Panc1 (cell line): Measurements from ENCODE around the gene RHBDD1. TPM values are rescaled to one million over a fixed set of nuclear protein-coding genes. Genes with fewer than 3 reads are reported as not detected.

ENCODE experiments used
- ATAC-seq: fragments of 200-7000 bp; cut with Tn5 transposase; 2 replicates; pipeline ENCODE4 v1.9.1; 2020; ENCODE audit warnings: mild to moderate bottlenecking, moderate library complexity
- BruUV-seq: library from RNA; stranded (reverse); fragments of 400-500 nt; replicated peaks from 2 replicates; lab custom pipeline; 2021; lab: Mats Ljungman, UMichigan
- CTCF ChIA-PET: fragments of 300-600 bp; sonication (Branson Sonifier 250); formaldehyde crosslinking; loops from one replicate; lab custom pipeline; 2022; ENCODE audit warnings: antibody characterized with exemption; lab: Charles Lee
- POLR2A ChIA-PET: fragments of 300-600 bp; sonication (Branson Sonifier 250); formaldehyde crosslinking; loops from one replicate; lab custom pipeline; 2022; ENCODE audit warnings: antibody characterized with exemption; lab: Charles Lee
- DNase-seq: peaks from one replicate; pipeline ENCODE4 v3.0.0-alpha.2; 2010; ENCODE audit warnings: low read depth, low spot score
- H3K27ac ChIP-seq: 2 replicates; pipeline ENCODE4 v1.5.1; 2011; ENCODE audit warnings: mild to moderate bottlenecking, low read length, inconsistent platforms
- H3K27me3 ChIP-seq: fragments of 200-500 bp; sonication (Bioruptor generic); 2 replicates; pipeline ENCODE4 v1.6.0; 2014; ENCODE audit warnings: low read length, inconsistent platforms; ENCODE audit not compliant: control insufficient read depth, insufficient read depth
- H3K36me3 ChIP-seq: fragments of 200-500 bp; sonication (Bioruptor generic); 2 replicates; pipeline ENCODE4 v1.5.1; 2014; ENCODE audit warnings: inconsistent platforms, mild to moderate bottlenecking, low read length, moderate library complexity; ENCODE audit not compliant: control insufficient read depth, insufficient read depth
- H3K4me1 ChIP-seq: 2 replicates; pipeline ENCODE4 v1.5.1; 2011; ENCODE audit warnings: inconsistent platforms, mild to moderate bottlenecking, low read length, moderate library complexity; ENCODE audit not compliant: control insufficient read depth, insufficient read depth
- H3K4me3 ChIP-seq, 2 experiments: 2 replicates each; pipeline ENCODE4 v1.5.1; 2011 to 2012; ENCODE audit warnings: low read depth in 2 of 2, low read length in 2 of 2, mild to moderate bottlenecking in 2 of 2, inconsistent platforms in 1 of 2, moderate library complexity in 1 of 2
- H3K9me3 ChIP-seq: fragments of 200-500 bp; sonication (Bioruptor generic); 2 replicates; pipeline ENCODE4 v1.5.1; 2014; ENCODE audit warnings: low read depth, mild to moderate bottlenecking, inconsistent platforms, low read length, moderate library complexity; ENCODE audit not compliant: control insufficient read depth, insufficient read depth
- POLR2AphosphoS5 ChIP-seq: IDR thresholded peaks from 2 replicates; pipeline ENCODE4 v1.6.1; 2012; ENCODE audit warnings: mild to moderate bottlenecking, low read depth, low read length, moderate library complexity
- SIN3A ChIP-seq: IDR thresholded peaks from 2 replicates; pipeline ENCODE4 v1.6.1; 2012; ENCODE audit warnings: low read depth, mild to moderate bottlenecking, low read length, moderate library complexity, borderline replicate concordance; ENCODE audit not compliant: insufficient read depth
- TCF7L2 ChIP-seq: IDR thresholded peaks from 2 replicates; pipeline ENCODE4 v1.6.1; 2011; ENCODE audit warnings: mild to moderate bottlenecking, low read depth, low read length, inconsistent platforms
- in situ Hi-C: cut with HindIII; loops from 2 replicates; pipeline ENCODE4 v1.10.0; 2016; ENCODE audit warnings: low sequenced_read_pairs, low pct_unique_long_range_greater_than_20kb
- intact Hi-C: fragments of 100-400 bp; cut with micrococcal nuclease; formaldehyde crosslinking; loops from one replicate; pipeline ENCODE4 v1.10.0; 2022; ENCODE audit not compliant: unreplicated experiment
- total RNA-seq: library from RNA; stranded (reverse); gene quantifications from one replicate; pipeline ENCODE4 v1.2.1, GENCODE V29; 2021; ENCODE audit not compliant: unreplicated experiment
- TF ChIP-seq, protein P1 (sequence below), 2 experiments: IDR thresholded peaks; 2 replicates each; pipeline ENCODE4 v1.6.1; 2011 to 2012; ENCODE audit warnings: low read depth in 2 of 2, control low read depth in 1 of 2, low read length in 1 of 2, mild to moderate bottlenecking in 1 of 2, moderate library complexity in 1 of 2; ENCODE audit not compliant: insufficient read depth in 1 of 2
- TF ChIP-seq, protein P2 (sequence below): fragments of 450-650 bp; IDR thresholded peaks from 2 replicates; pipeline ENCODE4 v1.5.1; 2017; ENCODE audit warnings: mild to moderate bottlenecking

The RHBDD1 gene
- total RNA-seq, 1 experiment from 2014 or later, result 25.3 TPM

DNA sequence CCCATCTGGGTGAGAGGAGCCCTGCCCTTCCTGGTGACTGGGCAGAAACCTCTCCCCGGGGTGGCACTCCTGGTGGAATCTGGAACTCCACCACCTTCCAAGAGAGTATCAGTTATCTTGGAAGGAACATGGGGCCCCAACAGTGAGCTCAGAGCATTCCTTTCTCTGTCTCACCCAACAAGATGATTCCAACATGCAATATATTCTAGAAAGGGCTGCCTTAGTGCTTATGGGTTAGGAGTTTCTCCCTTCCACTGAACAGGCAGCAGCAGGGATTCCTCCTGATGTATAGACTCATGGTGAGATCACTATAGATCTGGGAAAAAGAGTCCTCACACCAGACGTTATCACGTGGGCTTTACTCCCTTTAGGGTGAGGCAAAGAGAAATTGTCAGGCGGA, 181.0 kb downstream of the RHBDD1 start:
- TF ChIP-seq, protein P1, sequence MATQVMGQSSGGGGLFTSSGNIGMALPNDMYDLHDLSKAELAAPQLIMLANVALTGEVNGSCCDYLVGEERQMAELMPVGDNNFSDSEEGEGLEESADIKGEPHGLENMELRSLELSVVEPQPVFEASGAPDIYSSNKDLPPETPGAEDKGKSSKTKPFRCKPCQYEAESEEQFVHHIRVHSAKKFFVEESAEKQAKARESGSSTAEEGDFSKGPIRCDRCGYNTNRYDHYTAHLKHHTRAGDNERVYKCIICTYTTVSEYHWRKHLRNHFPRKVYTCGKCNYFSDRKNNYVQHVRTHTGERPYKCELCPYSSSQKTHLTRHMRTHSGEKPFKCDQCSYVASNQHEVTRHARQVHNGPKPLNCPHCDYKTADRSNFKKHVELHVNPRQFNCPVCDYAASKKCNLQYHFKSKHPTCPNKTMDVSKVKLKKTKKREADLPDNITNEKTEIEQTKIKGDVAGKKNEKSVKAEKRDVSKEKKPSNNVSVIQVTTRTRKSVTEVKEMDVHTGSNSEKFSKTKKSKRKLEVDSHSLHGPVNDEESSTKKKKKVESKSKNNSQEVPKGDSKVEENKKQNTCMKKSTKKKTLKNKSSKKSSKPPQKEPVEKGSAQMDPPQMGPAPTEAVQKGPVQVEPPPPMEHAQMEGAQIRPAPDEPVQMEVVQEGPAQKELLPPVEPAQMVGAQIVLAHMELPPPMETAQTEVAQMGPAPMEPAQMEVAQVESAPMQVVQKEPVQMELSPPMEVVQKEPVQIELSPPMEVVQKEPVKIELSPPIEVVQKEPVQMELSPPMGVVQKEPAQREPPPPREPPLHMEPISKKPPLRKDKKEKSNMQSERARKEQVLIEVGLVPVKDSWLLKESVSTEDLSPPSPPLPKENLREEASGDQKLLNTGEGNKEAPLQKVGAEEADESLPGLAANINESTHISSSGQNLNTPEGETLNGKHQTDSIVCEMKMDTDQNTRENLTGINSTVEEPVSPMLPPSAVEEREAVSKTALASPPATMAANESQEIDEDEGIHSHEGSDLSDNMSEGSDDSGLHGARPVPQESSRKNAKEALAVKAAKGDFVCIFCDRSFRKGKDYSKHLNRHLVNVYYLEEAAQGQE (IDR thresholded peaks at IDR 0.05; ENCODE audit: insufficient read depth in 1 of 2, low read depth in 2 of 2, low read length in 1 of 2), result no peak
- no peak for TF ChIP-seq TCF7L2
- TF ChIP-seq POLR2AphosphoS5, result no peak
- TF ChIP-seq, protein P2, sequence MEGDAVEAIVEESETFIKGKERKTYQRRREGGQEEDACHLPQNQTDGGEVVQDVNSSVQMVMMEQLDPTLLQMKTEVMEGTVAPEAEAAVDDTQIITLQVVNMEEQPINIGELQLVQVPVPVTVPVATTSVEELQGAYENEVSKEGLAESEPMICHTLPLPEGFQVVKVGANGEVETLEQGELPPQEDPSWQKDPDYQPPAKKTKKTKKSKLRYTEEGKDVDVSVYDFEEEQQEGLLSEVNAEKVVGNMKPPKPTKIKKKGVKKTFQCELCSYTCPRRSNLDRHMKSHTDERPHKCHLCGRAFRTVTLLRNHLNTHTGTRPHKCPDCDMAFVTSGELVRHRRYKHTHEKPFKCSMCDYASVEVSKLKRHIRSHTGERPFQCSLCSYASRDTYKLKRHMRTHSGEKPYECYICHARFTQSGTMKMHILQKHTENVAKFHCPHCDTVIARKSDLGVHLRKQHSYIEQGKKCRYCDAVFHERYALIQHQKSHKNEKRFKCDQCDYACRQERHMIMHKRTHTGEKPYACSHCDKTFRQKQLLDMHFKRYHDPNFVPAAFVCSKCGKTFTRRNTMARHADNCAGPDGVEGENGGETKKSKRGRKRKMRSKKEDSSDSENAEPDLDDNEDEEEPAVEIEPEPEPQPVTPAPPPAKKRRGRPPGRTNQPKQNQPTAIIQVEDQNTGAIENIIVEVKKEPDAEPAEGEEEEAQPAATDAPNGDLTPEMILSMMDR, result no peak
- no peak for TF ChIP-seq SIN3A
- H3K4me1 ChIP-seq, result no peaks in the 10 kb centered on the region
- no peaks in the 10 kb centered on the region for H3K36me3 ChIP-seq
- intact Hi-C loops (no loop called here), in situ Hi-C loops (no loop called here)
- H3K4me3 ChIP-seq, result no peak overlapping the region
- H3K27me3 ChIP-seq, result no peaks in the 10 kb centered on the region
- no peak overlapping the region for H3K27ac ChIP-seq
- no peaks in the 10 kb centered on the region for H3K9me3 ChIP-seq
- CTCF ChIA-PET, result no interaction called here
- POLR2A ChIA-PET, result no interaction called here
- no peak for ATAC-seq
- BruUV-seq, result no TSS peak
- no peak for DNase-seq

DNA sequence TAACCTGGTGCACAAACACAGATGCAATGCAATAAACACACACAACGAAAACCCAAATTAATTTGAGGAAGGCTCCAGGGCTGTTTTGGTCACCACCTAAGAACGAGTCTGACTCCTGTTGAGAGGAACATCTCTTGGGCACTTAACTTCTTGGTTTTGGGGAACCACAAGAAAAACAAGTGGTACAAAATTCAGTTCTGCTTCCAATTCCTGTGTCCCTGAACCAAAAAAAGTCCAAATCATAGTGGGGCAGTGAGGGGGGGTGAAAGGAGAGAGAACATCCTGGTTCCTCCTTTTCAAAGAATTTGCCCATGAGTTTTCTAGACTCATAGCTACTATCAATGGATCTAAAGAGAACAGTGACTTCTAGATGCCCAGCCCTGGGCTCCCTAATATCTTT, 184.6 kb downstream of the RHBDD1 start:
- TF ChIP-seq SIN3A, result no peak
- TF ChIP-seq, protein P1 (IDR thresholded peaks at IDR 0.05; ENCODE audit: insufficient read depth in 1 of 2, low read depth in 2 of 2, low read length in 1 of 2), result no peak
- TF ChIP-seq POLR2AphosphoS5, result no peak
- TF ChIP-seq, protein P2, result no peak
- TF ChIP-seq TCF7L2, result no peak
- no peak overlapping the region for H3K27ac ChIP-seq
- in situ Hi-C loops (no loop called here), intact Hi-C loops (no loop called here)
- H3K9me3 ChIP-seq, result no peaks in the 10 kb centered on the region
- H3K4me1 ChIP-seq, result no peaks in the 10 kb centered on the region
- H3K4me3 ChIP-seq, result no peak overlapping the region
- no peaks in the 10 kb centered on the region for H3K36me3 ChIP-seq
- no peak for DNase-seq
- no peaks in the 10 kb centered on the region for H3K27me3 ChIP-seq
- ATAC-seq, result no peak
- POLR2A ChIA-PET, result no interaction called here
- BruUV-seq, result no TSS peak
- CTCF ChIA-PET, result no interaction called here
